ENCODE measurements around the gene CR1. TPM values are rescaled to one million over a fixed set of nuclear protein-coding genes. Genes with fewer than 3 reads are reported as not detected.

Gene CR1
- total and polyA plus RNA-seq, 4 donors = 0.22 to 4.0 (median 0.69) TPM

- no peak overlapping the region for H3K4me3 ChIP-seq (ENCODE audit: low read depth, low read length)
- WGBS (ENCODE audit: insufficient coverage) = 43% methylated on average over 2 of the region's 4 CpGs
- H3K4me1 ChIP-seq (ENCODE audit: control insufficient read depth, insufficient read depth, low read length) = peaks cover 10% of the 10 kb centered on the region
- no peak overlapping the region for H3K27ac ChIP-seq (ENCODE audit: low read depth, low read length)
- H3K36me3 ChIP-seq (ENCODE audit: control insufficient read depth, insufficient read depth, low read length) = no peaks in the 10 kb centered on the region
- no peaks in the 10 kb centered on the region for H3K9me3 ChIP-seq (ENCODE audit: control insufficient read depth, insufficient read depth, low read length)
- H3K27me3 ChIP-seq (ENCODE audit: control insufficient read depth, insufficient read depth, low read length) = peaks cover 14% of the 10 kb centered on the region
- DNase-seq (ENCODE audit: low read depth in 4 of 6, low spot score in 6 of 6) = no peak
These were observed 151.1 kb downstream of the CR1 start for GRCh38 chr1:207646944-207647579.

DNA sequence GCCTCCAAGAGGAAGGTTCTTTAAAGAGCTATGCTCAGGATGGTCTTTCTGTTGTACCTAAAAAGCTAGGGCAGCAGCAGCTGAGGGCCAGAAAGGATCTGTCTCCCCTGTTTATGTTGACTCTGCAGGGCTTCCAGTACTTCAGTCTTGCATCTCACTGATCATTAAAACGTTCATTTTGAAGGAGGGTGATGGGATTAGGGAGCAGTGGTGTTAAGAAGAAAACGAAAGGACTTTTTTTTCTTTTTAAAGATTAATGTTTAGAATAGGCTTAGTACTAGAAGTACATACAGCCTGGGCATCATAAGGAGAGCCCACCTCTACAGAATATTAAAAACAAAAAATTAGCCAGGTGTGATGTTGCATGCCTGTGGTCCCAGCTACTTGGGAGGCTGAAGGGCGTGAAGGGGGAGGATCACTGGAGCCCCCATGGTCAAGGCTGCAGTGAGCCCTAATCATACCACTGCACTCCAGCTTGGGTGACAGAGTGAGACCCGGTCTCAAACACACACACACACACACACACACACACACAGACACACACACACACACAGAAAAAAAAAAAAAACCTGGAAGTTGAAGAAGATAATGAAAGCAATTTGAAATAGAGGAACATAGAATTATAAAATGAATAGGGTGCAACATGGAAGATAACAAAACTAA is 151.8 kb downstream of the CR1 start:
- Histone ChIP-seq H3K4me3 (ENCODE audit: low read depth, low read length) (no peak overlapping the region), H3K36me3 (ENCODE audit: control insufficient read depth, insufficient read depth, low read length) (no peaks in the 10 kb centered on the region), H3K27ac (ENCODE audit: low read depth, low read length) (no peak overlapping the region), H3K9me3 (ENCODE audit: control insufficient read depth, insufficient read depth, low read length) (no peaks in the 10 kb centered on the region), H3K27me3 (ENCODE audit: control insufficient read depth, insufficient read depth, low read length) (peaks cover 14% of the 10 kb centered on the region), H3K4me1 (ENCODE audit: control insufficient read depth, insufficient read depth, low read length) (peaks cover 10% of the 10 kb centered on the region)
- WGBS (ENCODE audit: insufficient coverage) = no CpG with 5 or more reads among the region's 4 CpGs
- DNase-seq (ENCODE audit: low read depth in 4 of 6, low spot score in 6 of 6) = no peak

DNA sequence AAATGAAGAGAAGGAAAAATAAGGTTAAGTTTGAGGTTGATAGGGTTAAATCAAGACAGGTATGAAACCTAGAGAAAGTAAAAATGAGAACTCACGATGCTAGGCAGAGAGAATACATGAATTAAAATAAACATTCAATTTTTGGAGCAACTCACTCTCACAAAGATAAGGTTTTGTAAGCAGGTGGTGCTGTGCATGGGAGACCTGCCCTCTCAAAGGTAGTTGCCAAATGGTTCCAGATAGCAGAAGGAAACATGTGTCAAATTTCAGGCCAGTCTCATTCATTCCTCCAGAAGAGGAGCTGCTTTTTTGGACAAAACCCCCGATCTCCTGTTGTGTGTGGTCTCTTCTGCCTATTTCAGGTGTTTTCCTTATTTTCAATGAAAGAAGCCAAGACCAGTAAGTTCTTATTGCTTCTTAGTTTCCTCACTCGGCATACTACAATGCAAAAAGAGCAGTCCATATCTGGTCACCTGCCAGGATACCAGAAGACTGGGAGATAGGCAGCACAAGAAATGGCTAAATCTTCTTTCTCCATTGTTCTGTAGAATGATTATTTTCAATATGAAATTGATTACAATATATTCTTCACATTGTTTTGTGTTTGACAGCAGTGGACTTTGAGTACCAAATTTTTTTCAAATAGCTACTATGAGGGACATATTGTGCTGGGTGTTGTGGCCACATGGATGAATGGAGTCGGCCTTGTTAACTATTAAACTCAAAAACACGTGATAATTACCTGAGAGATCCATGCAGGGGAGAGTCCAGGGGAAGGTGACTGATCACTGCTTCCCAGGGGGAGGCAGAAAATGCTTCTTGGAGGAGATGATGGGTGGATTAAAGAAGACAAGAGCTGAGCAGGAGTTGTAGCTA is 152.6 kb downstream of the CR1 start:
- Histone ChIP-seq H3K36me3 (ENCODE audit: control insufficient read depth, insufficient read depth, low read length) (no peaks in the 10 kb centered on the region), H3K27me3 (ENCODE audit: control insufficient read depth, insufficient read depth, low read length) (peaks cover 14% of the 10 kb centered on the region), H3K9me3 (ENCODE audit: control insufficient read depth, insufficient read depth, low read length) (no peaks in the 10 kb centered on the region), H3K4me1 (ENCODE audit: control insufficient read depth, insufficient read depth, low read length) (peaks cover 10% of the 10 kb centered on the region), H3K4me3 (ENCODE audit: low read depth, low read length) (no peak overlapping the region), H3K27ac (ENCODE audit: low read depth, low read length) (no peak overlapping the region)
- 80% methylated on average over 1 of the region's 5 CpGs for WGBS (ENCODE audit: insufficient coverage)
- DNase-seq (ENCODE audit: low read depth in 4 of 6, low spot score in 6 of 6) = no peak

DNA sequence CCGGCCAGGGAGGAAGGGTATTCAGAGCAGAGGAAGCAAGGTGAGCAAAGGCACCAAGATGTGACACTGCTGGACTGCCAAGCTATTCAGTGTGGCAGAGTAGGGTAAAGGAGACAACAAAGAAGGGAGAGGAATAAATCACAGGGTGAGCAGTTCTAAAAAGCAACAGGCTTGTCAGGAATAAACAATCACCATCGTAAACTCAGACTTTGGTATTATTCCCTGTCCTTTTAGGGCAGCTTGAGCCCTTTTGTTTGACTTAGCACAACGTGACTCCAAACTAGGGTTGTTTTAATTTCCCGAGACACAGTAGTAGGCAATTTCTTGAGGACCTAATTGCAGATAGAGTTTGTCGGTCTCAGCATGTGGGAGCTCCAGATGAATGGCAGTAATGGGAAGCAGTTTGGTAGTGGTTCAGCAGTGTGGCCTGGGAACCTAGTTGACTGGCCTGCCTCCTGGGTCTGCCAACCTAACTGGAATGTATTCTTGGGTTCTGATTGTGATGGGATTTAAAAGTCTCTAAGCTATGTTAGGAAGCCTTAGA is 153.3 kb downstream of the CR1 start:
- Histone ChIP-seq H3K27me3 (ENCODE audit: control insufficient read depth, insufficient read depth, low read length) (peaks cover 12% of the 10 kb centered on the region), H3K4me3 (ENCODE audit: low read depth, low read length) (no peak overlapping the region), H3K36me3 (ENCODE audit: control insufficient read depth, insufficient read depth, low read length) (no peaks in the 10 kb centered on the region), H3K9me3 (ENCODE audit: control insufficient read depth, insufficient read depth, low read length) (no peaks in the 10 kb centered on the region), H3K27ac (ENCODE audit: low read depth, low read length) (no peak overlapping the region), H3K4me1 (ENCODE audit: control insufficient read depth, insufficient read depth, low read length) (peaks cover 10% of the 10 kb centered on the region)
- WGBS (ENCODE audit: insufficient coverage) = 13% methylated on average over 5 of the region's 5 CpGs
- peak in 1 of 6 donors; percentile 50 for DNase-seq (ENCODE audit: low read depth in 4 of 6, low spot score in 6 of 6)

GRCh38 chr1:207649865-207650580 is 154.1 kb downstream of the CR1 start:
- DNase-seq (ENCODE audit: low read depth in 4 of 6, low spot score in 6 of 6) = no peak
- Histone ChIP-seq H3K27me3 (ENCODE audit: control insufficient read depth, insufficient read depth, low read length) (peaks cover 11% of the 10 kb centered on the region), H3K9me3 (ENCODE audit: control insufficient read depth, insufficient read depth, low read length) (no peaks in the 10 kb centered on the region), H3K4me3 (ENCODE audit: low read depth, low read length) (no peak overlapping the region), H3K4me1 (ENCODE audit: control insufficient read depth, insufficient read depth, low read length) (peaks cover 8% of the 10 kb centered on the region), H3K36me3 (ENCODE audit: control insufficient read depth, insufficient read depth, low read length) (no peaks in the 10 kb centered on the region), H3K27ac (ENCODE audit: low read depth, low read length) (no peak overlapping the region)
- WGBS (ENCODE audit: insufficient coverage) = 75% methylated on average over 4 of the region's 4 CpGs

- H3K36me3 ChIP-seq (ENCODE audit: control insufficient read depth, insufficient read depth, low read length) = no peaks in the 10 kb centered on the region
- H3K9me3 ChIP-seq (ENCODE audit: control insufficient read depth, insufficient read depth, low read length) = no peaks in the 10 kb centered on the region
- no peaks in the 10 kb centered on the region for H3K4me1 ChIP-seq (ENCODE audit: control insufficient read depth, insufficient read depth, low read length)
- no peaks in the 10 kb centered on the region for H3K27me3 ChIP-seq (ENCODE audit: control insufficient read depth, insufficient read depth, low read length)
- WGBS (ENCODE audit: insufficient coverage) = no CpG with 5 or more reads among the region's 1 CpG
- DNase-seq (ENCODE audit: low read depth in 4 of 6, low spot score in 6 of 6) = no peak
- H3K4me3 ChIP-seq (ENCODE audit: low read depth, low read length) = no peak overlapping the region
- no peak overlapping the region for H3K27ac ChIP-seq (ENCODE audit: low read depth, low read length)
These were observed 155.6 kb downstream of the CR1 start for GRCh38 chr1:207651583-207651982.

DNA sequence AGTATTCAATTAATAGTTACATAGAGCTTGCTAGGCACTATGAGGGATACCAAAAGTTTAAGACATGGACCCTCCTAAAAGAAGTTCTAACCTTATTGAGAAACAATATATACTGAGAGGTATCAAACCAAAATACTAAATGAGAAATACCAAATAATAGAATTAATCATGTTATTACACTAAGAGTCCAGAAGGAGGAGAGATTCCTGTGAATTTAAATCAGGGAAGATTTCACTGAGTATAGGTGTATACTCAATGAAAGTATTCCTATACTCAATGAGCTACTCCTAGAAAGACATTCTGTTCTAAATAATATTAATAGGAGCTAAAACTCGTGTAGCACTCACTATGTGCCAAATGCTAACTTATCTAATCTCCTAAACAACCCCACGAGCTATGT is 158.4 kb downstream of the CR1 start:
- Histone ChIP-seq H3K27me3 (ENCODE audit: control insufficient read depth, insufficient read depth, low read length) (no peaks in the 10 kb centered on the region), H3K9me3 (ENCODE audit: control insufficient read depth, insufficient read depth, low read length) (no peaks in the 10 kb centered on the region), H3K4me3 (ENCODE audit: low read depth, low read length) (no peak overlapping the region), H3K36me3 (ENCODE audit: control insufficient read depth, insufficient read depth, low read length) (no peaks in the 10 kb centered on the region), H3K4me1 (ENCODE audit: control insufficient read depth, insufficient read depth, low read length) (no peaks in the 10 kb centered on the region), H3K27ac (ENCODE audit: low read depth, low read length) (no peak overlapping the region)
- no peak for DNase-seq (ENCODE audit: low read depth in 4 of 6, low spot score in 6 of 6)
- WGBS (ENCODE audit: insufficient coverage) = no CpG with 5 or more reads among the region's 2 CpGs

GRCh38 chr1:207658408-207658807 is 162.5 kb downstream of the CR1 start:
- WGBS (ENCODE audit: insufficient coverage) = 94% methylated on average over 7 of the region's 7 CpGs

DNA sequence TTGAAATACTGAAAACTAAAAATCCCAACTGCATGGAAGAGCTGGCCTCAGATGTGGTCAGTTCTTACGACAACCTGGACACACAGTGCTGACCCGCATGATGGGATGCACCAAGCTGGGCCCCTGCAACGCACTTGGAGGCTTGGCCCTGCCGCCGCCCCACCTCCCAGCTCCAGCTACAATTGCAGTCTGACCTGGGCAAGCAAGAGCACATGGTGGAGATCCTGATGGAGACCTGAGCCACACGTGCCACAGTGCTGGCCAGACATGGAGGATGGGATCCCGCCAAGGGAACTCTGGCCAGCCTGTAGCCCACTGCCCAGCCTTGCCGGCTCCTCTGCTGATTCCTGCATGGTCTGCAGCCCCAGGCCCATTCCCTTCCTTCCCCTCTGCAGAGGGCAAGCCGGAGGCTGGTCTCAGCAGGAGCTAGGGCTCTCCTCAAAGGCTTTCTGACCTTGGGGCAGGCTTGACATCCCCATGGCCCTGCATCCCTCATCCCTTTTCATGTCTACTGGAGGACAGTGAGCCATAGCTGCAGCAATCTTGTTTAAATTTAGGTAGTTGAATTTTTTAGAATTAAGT is 163.0 kb downstream of the CR1 start:
- WGBS (ENCODE audit: insufficient coverage) = 90% methylated on average over 9 of the region's 9 CpGs
- H3K9me3 ChIP-seq (ENCODE audit: control insufficient read depth, insufficient read depth, low read length) = no peaks in the 10 kb centered on the region
- H3K27ac ChIP-seq (ENCODE audit: low read depth, low read length) = no peak overlapping the region
- no peaks in the 10 kb centered on the region for H3K27me3 ChIP-seq (ENCODE audit: control insufficient read depth, insufficient read depth, low read length)
- no peaks in the 10 kb centered on the region for H3K4me1 ChIP-seq (ENCODE audit: control insufficient read depth, insufficient read depth, low read length)
- no peak overlapping the region for H3K4me3 ChIP-seq (ENCODE audit: low read depth, low read length)
- no peaks in the 10 kb centered on the region for H3K36me3 ChIP-seq (ENCODE audit: control insufficient read depth, insufficient read depth, low read length)
- no peak for DNase-seq (ENCODE audit: low read depth in 4 of 6, low spot score in 6 of 6)

More at GRCh38 chr1:207658408-207658807, 162.5 kb downstream of the CR1 start:
- no peaks in the 10 kb centered on the region for H3K27me3 ChIP-seq (ENCODE audit: control insufficient read depth, insufficient read depth, low read length)
- H3K27ac ChIP-seq (ENCODE audit: low read depth, low read length) = no peak overlapping the region
- DNase-seq (ENCODE audit: low read depth in 4 of 6, low spot score in 6 of 6) = no peak
- H3K9me3 ChIP-seq (ENCODE audit: control insufficient read depth, insufficient read depth, low read length) = no peaks in the 10 kb centered on the region
- H3K4me3 ChIP-seq (ENCODE audit: low read depth, low read length) = no peak overlapping the region
- no peaks in the 10 kb centered on the region for H3K36me3 ChIP-seq (ENCODE audit: control insufficient read depth, insufficient read depth, low read length)
- no peaks in the 10 kb centered on the region for H3K4me1 ChIP-seq (ENCODE audit: control insufficient read depth, insufficient read depth, low read length)

All from spinal cord (tissue), 10 donors.